Loucy (cell line): ENCODE data around the gene MYRIP.

ENCODE experiments used
- EZH2phosphoT487 ChIP-seq: fragments of 200-600 bp; IDR thresholded peaks from 2 replicates; pipeline ENCODE4 v1.6.1; 2018; ENCODE audit warnings: antibody characterized with exemption, mild to moderate bottlenecking, moderate library complexity, borderline replicate concordance
- TF ChIP-seq, protein P1 (sequence below): fragments of 200-600 bp; sonication (generic); conservative IDR thresholded peaks from 2 replicates; pipeline ENCODE4 v1.5.1; 2014; ENCODE audit warnings: mild to moderate bottlenecking, antibody characterized with exemption, low read length

DNA sequence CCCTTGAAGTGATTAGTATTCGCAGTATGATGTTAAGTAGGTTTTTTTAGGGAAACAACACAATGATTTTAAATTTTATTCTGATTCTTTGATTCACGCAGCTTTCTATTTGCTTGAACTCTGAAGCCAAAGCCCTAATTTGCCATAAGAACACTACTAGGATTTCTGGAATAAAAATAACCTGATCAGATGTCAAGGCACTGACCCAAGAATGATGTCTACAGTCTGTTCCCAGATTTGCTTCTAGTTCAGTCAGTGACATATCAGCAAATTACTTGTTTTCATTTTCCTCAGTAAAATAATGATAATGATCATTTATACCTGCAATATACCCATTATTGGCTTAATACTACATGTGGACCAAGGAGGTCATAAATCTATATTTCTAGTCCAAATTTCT lies 320.6 kb downstream of the MYRIP start:
- TF ChIP-seq, protein P1, sequence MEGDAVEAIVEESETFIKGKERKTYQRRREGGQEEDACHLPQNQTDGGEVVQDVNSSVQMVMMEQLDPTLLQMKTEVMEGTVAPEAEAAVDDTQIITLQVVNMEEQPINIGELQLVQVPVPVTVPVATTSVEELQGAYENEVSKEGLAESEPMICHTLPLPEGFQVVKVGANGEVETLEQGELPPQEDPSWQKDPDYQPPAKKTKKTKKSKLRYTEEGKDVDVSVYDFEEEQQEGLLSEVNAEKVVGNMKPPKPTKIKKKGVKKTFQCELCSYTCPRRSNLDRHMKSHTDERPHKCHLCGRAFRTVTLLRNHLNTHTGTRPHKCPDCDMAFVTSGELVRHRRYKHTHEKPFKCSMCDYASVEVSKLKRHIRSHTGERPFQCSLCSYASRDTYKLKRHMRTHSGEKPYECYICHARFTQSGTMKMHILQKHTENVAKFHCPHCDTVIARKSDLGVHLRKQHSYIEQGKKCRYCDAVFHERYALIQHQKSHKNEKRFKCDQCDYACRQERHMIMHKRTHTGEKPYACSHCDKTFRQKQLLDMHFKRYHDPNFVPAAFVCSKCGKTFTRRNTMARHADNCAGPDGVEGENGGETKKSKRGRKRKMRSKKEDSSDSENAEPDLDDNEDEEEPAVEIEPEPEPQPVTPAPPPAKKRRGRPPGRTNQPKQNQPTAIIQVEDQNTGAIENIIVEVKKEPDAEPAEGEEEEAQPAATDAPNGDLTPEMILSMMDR = no peak
- TF ChIP-seq EZH2phosphoT487 = no peak
